Thyroid gland (tissue), 4 donors: ENCODE data around the gene AARS2. TPM values are rescaled to one million over a fixed set of nuclear protein-coding genes. Genes with fewer than 3 reads are reported as not detected.

Experiments
- DNase-seq, 2 donors: peaks; one replicate each; pipeline ENCODE4 v3.0.0-alpha.2; 2019
- H3K27ac ChIP-seq, 3 donors: fragments of 200-600 bp; sonication (generic); 1 replicate in 2 of 3; 2 replicates in 1 of 3; pipeline ENCODE4 v1.5.1; 2016 to 2019; ENCODE audit warnings: mild to moderate bottlenecking in 1 of 3, moderate library complexity in 1 of 3
- H3K27me3 ChIP-seq: fragments of 200-600 bp; sonication (generic); one replicate; pipeline ENCODE4 v1.5.1; 2019
- H3K36me3 ChIP-seq, 2 donors: fragments of 200-600 bp; sonication (generic); one replicate each; pipeline ENCODE4 v1.5.1; 2016 to 2019
- H3K4me1 ChIP-seq, 2 donors: fragments of 200-600 bp; sonication (generic); one replicate each; pipeline ENCODE4 v1.5.1; 2017 to 2019
- H3K4me3 ChIP-seq, 3 donors: fragments of 200-600 bp; sonication (generic); replicated peaks in 1 of 3; 1 replicate in 2 of 3; 2 replicates in 1 of 3; pipeline ENCODE4 v1.5.1; 2016; ENCODE audit warnings: mild to moderate bottlenecking in 1 of 3
- H3K9me3 ChIP-seq: fragments of 200-600 bp; sonication (generic); one replicate; pipeline ENCODE4 v1.5.1; 2017
- POLR2A ChIP-seq, 2 donors: fragments of 450-650 bp; IDR thresholded peaks; one replicate each; pipeline ENCODE4 v1.6.1; 2017; ENCODE audit warnings: antibody characterized with exemption in 2 of 2, mild to moderate bottlenecking in 2 of 2, moderate library complexity in 1 of 2
- WGBS, 2 donors: methylation state at CpG; one replicate each; pipeline ENCODE4 v1.1.5; 2017; 5-methylcytosine and 5-hydroxymethylcytosine counted together
- intact Hi-C: fragments of 100-400 bp; cut with DNase I; formaldehyde crosslinking; loops from one replicate; pipeline ENCODE4 v1.15.1; 2023
- total RNA-seq, 4 donors: library from RNA; depleted of rRNA; stranded (reverse); fragments of >200 nt; gene quantifications; one replicate each; pipeline ENCODE4 v1.2.3, GENCODE V29; 2016
- TF ChIP-seq, protein P1 (sequence below), 6 experiments: fragments of 200-600 bp in 3 of 6; fragments of 450-650 bp in 3 of 6; sonication (generic) in 3 of 6; IDR thresholded peaks; one replicate each; pipeline ENCODE4 v1.5.1; 2016 to 2019; ENCODE audit warnings: antibody characterized with exemption in 6 of 6, mild to moderate bottlenecking in 2 of 6, inconsistent platforms in 1 of 6, moderate library complexity in 1 of 6

The AARS2 gene
- total RNA-seq, 4 donors from 2014 or later: 9.7 to 18.0 (median 14.2) TPM

DNA sequence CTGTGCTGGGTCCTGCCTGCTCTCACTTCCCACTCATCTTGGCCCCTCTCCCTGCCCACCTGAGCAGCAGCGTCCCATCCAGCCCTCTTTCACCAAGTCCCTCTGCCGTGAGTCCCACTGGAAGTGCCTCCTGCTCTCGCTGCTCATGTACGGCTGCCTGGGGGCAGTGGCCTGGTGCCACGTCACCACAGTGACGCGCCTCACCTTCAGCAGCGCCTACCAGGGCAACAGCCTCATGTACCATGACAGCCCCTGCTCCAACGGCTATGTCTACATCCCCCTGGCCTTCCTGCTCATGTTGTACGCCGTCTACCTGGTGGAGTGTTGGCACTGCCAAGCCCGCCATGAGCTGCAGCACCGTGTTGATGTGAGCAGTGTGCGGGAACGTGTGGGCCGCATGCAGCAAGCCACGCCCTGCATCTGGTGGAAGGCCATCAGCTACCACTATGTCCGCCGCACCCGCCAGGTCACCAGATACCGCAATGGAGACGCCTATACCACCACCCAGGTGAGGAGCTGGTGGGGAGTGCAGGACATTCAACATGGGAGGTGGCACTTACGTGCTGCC, 40.1 kb downstream of the AARS2 start:
- H3K27me3 ChIP-seq: peaks cover 10% of the 10 kb centered on the region
- H3K27ac ChIP-seq: no peak overlapping the region
- no peak for TF ChIP-seq POLR2A (IDR thresholded peaks at IDR 0.05)
- TF ChIP-seq, protein P1, sequence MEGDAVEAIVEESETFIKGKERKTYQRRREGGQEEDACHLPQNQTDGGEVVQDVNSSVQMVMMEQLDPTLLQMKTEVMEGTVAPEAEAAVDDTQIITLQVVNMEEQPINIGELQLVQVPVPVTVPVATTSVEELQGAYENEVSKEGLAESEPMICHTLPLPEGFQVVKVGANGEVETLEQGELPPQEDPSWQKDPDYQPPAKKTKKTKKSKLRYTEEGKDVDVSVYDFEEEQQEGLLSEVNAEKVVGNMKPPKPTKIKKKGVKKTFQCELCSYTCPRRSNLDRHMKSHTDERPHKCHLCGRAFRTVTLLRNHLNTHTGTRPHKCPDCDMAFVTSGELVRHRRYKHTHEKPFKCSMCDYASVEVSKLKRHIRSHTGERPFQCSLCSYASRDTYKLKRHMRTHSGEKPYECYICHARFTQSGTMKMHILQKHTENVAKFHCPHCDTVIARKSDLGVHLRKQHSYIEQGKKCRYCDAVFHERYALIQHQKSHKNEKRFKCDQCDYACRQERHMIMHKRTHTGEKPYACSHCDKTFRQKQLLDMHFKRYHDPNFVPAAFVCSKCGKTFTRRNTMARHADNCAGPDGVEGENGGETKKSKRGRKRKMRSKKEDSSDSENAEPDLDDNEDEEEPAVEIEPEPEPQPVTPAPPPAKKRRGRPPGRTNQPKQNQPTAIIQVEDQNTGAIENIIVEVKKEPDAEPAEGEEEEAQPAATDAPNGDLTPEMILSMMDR (IDR thresholded peaks at IDR 0.05): no peak
- no peaks in the 10 kb centered on the region for H3K9me3 ChIP-seq
- H3K4me3 ChIP-seq: no peak overlapping the region
- intact Hi-C loops: no loop called here
- no peak for DNase-seq
- 84 to 91% methylated on average over 21 to 23 of the region's 23 CpGs for WGBS, 2 donors
- no peaks in the 10 kb centered on the region for H3K36me3 ChIP-seq
- peaks cover 0 to 15% of the 10 kb centered on the region in 2 donors for H3K4me1 ChIP-seq

DNA sequence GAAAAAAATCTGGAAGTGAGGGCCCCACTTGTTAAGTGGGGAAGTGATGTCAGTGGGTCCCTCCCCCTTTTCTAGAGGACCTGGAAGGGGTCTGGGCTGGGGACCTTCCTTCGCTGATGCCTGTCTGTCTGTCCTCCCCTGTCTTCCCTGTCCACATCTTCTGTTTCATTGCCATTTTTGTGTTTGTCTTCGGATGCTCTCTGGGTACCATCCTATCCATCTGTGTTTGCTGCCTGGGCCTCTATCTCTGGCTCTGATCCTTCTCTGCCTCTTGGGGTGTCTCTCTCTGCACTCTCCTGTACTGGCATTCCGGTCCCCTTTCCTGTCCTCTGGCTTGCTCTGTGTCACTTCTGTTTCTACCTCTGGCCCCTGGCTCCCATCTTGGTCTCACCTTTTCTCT, 40.6 kb downstream of the AARS2 start:
- no peak for TF ChIP-seq POLR2A (IDR thresholded peaks at IDR 0.05)
- TF ChIP-seq, protein P1 (IDR thresholded peaks at IDR 0.05): no peak
- Histone ChIP-seq H3K4me1 (peaks cover 0 to 15% of the 10 kb centered on the region in 2 donors), H3K27me3 (peaks cover 10% of the 10 kb centered on the region), H3K4me3 (no peak overlapping the region), H3K27ac (no peak overlapping the region), H3K9me3 (no peaks in the 10 kb centered on the region), H3K36me3 (no peaks in the 10 kb centered on the region)
- no peak for DNase-seq
- 82 to 91% methylated on average over 3 of the region's 3 CpGs for WGBS, 2 donors
- intact Hi-C loops: no loop called here

DNA sequence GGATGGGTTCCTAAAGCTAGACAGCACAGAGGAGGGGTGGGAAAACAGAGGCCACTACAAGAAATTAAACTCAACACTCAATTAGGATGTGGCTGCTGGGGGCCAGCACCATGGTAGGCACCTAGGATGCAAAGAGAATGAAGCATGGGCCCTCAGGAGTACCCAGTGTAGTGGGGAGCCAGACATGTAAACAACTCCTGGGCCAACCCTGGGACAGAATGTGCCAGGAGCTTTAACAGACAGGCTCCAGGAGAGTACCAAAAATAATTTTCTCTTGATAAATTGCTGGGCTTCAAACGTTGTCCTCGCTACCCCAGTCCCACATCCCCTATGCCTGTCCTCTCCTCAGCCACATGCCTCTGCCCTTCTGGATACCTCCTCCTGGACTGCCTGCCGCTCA, 41.2 kb downstream of the AARS2 start:
- H3K4me1 ChIP-seq: peaks cover 0 to 15% of the 10 kb centered on the region in 2 donors
- TF ChIP-seq POLR2A (IDR thresholded peaks at IDR 0.05): no peak
- TF ChIP-seq, protein P1 (IDR thresholded peaks at IDR 0.05): no peak
- no peaks in the 10 kb centered on the region for H3K9me3 ChIP-seq
- no peak overlapping the region for H3K27ac ChIP-seq
- peaks cover 10% of the 10 kb centered on the region for H3K27me3 ChIP-seq
- no peak for DNase-seq
- intact Hi-C loops: no loop called here
- H3K4me3 ChIP-seq: no peak overlapping the region
- 72 to 75% methylated on average over 3 of the region's 3 CpGs for WGBS, 2 donors
- H3K36me3 ChIP-seq: no peaks in the 10 kb centered on the region

DNA sequence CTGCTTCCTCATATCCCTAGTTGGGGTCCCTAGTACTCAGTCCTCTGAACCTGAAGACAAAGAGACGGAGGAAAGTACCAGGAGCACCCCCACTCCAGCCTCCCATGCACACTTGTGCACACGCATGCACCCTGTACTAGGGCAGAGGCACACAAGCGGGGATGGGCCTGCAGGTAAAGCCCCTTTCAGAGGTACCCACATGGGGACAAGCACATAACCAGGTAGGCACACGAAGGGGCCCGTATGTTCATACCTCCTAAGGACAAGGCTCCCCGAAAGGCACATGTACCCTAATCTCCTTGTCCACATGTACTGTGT, 41.8 kb downstream of the AARS2 start:
- Histone ChIP-seq H3K36me3 (no peaks in the 10 kb centered on the region), H3K27ac (no peak overlapping the region), H3K4me3 (no peak overlapping the region), H3K27me3 (peaks cover 10% of the 10 kb centered on the region), H3K9me3 (no peaks in the 10 kb centered on the region), H3K4me1 (peaks cover 0 to 14% of the 10 kb centered on the region in 2 donors)
- DNase-seq: no peak
- no peak for TF ChIP-seq POLR2A (IDR thresholded peaks at IDR 0.05)
- TF ChIP-seq, protein P1 (IDR thresholded peaks at IDR 0.05): no peak
- 82 to 85% methylated on average over 6 of the region's 6 CpGs for WGBS, 2 donors
- intact Hi-C loops: no loop called here

DNA sequence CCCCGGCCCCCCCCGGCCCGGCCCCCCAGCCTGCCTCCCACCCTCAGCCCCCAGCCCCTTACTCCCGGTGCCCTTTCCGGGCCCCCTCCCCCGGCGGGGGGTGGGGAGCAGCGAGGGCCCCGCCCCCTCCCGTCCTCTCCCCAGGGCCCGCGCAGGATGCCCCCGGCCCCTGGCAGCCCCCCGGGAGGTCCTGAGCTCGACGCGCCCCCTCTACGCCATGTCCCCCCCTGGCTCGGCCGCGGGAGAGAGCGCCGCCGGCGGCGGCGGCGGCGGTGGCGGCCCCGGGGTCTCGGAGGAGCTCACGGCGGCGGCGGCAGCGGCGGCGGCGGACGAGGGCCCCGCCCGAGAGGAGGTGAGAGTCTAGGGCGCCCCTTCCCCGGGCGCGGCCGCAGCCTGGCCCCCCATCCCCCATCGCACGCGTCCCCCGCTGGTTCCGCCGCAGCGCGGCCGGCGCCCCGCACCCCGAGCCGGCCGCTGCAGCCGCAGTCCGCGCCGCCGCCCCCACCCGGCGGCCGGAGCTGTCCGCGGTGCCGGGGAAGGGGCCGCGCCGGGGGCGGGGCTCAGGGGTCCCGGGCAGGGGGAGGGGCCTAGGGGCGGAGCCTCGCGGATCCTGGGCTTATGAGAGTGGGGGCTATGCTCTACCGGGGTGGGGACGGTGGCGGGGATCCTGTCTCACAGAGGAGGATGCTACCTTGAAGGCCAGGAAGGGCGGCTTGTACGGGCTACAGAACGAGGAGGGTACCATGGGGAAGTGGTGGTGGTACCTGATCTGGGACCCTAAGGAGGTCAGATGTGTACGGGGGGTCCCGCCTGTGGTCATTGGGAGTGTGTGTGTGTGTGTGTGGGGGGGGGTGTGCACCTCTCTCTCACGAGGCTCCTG, 42.4 kb downstream of the AARS2 start:
- intact Hi-C loops: no loop called here
- H3K4me3 ChIP-seq: peak overlapping the region in 1 of 3 donors; percentile 27
- no peaks in the 10 kb centered on the region for H3K9me3 ChIP-seq
- 8 to 17% methylated on average over 9 to 11 of the region's 90 CpGs for WGBS, 2 donors
- DNase-seq: no peak
- no peaks in the 10 kb centered on the region for H3K36me3 ChIP-seq
- H3K27me3 ChIP-seq: peaks cover 6% of the 10 kb centered on the region
- peaks cover 0 to 8% of the 10 kb centered on the region in 2 donors for H3K4me1 ChIP-seq
- no peak for TF ChIP-seq POLR2A (IDR thresholded peaks at IDR 0.05)
- TF ChIP-seq, protein P1 (IDR thresholded peaks at IDR 0.05): no peak
- no peak overlapping the region for H3K27ac ChIP-seq
